Stomach (tissue), 9 donors: Measurements from ENCODE around the gene LMOD2. TPM values are rescaled to one million over a fixed set of nuclear protein-coding genes. Genes with fewer than 3 reads are reported as not detected.
A peak's percentile ranks its signal among the peaks of the same experiment; 100 is the strongest.

ENCODE experiments used
- DNase-seq, 2 donors: peaks; one replicate each; pipeline versions ENCODE4 v3.0.0 to v3.0.0-alpha.2; 2013 to 2019
- H3K27ac ChIP-seq, 5 donors: fragments of 200-600 bp in 4 of 5; sonication (generic) in 4 of 5; one replicate each; pipeline ENCODE4 v1.5.1; 2013 to 2019; ENCODE audit warnings: mild to moderate bottlenecking in 1 of 5, moderate library complexity in 1 of 5
- H3K27me3 ChIP-seq, 3 donors: fragments of 200-600 bp; sonication (generic); one replicate each; pipeline ENCODE4 v1.5.1; 2017 to 2019; ENCODE audit warnings: mixed run types in 1 of 3
- H3K36me3 ChIP-seq, 4 donors: fragments of 200-600 bp; sonication (generic); 1 replicate in 3 of 4; 2 replicates in 1 of 4; pipeline ENCODE4 v1.5.1; 2016 to 2019
- H3K4me1 ChIP-seq, 4 donors: fragments of 200-600 bp; sonication (generic); one replicate each; pipeline ENCODE4 v1.5.1; 2016 to 2019
- H3K4me3 ChIP-seq, 4 donors: fragments of 200-600 bp; sonication (generic) in 3 of 4; one replicate each; pipeline ENCODE4 v1.5.1; 2016 to 2019; ENCODE audit warnings: mild to moderate bottlenecking in 1 of 4
- H3K9me3 ChIP-seq, 4 donors: fragments of 200-600 bp; sonication (generic); one replicate each; pipeline ENCODE4 v1.5.1; 2016 to 2019
- EP300 ChIP-seq: sonication (generic); formaldehyde crosslinking; IDR thresholded peaks from one replicate; pipeline ENCODE4 v1.6.1; 2017; ENCODE audit warnings: antibody characterized with exemption
- POLR2A ChIP-seq, 4 donors: fragments of 450-650 bp; IDR thresholded peaks; one replicate each; pipeline ENCODE4 v1.6.1; 2016; ENCODE audit warnings: antibody characterized with exemption in 4 of 4, control low read depth in 2 of 4, mild to moderate bottlenecking in 1 of 4, moderate library complexity in 1 of 4
- POLR2AphosphoS5 ChIP-seq, 3 donors: sonication (generic); formaldehyde crosslinking; IDR thresholded peaks; one replicate each; pipeline ENCODE4 v1.6.1; 2016; ENCODE audit warnings: antibody characterized with exemption in 3 of 3
- WGBS, 5 donors: extraction: QIAGEN DNeasy Blood & Tissue Kit in 3 of 5; methylation state at CpG; one replicate each; pipeline versions ENCODE4 v1.1.5 to v1.1.7; 2013 to 2018; 5-methylcytosine and 5-hydroxymethylcytosine counted together
- intact Hi-C: fragments of 100-400 bp; cut with DNase I; formaldehyde crosslinking; loops from one replicate; pipeline ENCODE4 v1.15.1; 2023; ENCODE audit warnings: low total_unique reads
- polyA plus RNA-seq, 3 donors: library from polyadenylated mRNA; stranded (reverse); fragments of 200-250 nt; gene quantifications; one replicate each; pipeline ENCODE4 v1.2.3, GENCODE V29; 2013
- total RNA-seq, 5 donors: library from RNA; depleted of rRNA; stranded (reverse); fragments of >200 nt; gene quantifications; one replicate each; pipeline versions ENCODE4 v1.1.0 to v1.2.3, GENCODE V29; 2014 to 2016
- TF ChIP-seq, protein P1 (sequence below), 7 experiments: fragments of 450-650 bp in 4 of 7; fragments of 200-600 bp in 3 of 7; sonication (generic) in 3 of 7; IDR thresholded peaks; one replicate each; pipeline ENCODE4 v1.5.1; 2016 to 2019; ENCODE audit warnings: antibody characterized with exemption in 7 of 7, control low read depth in 2 of 7, mild to moderate bottlenecking in 1 of 7
- donor health status: healthy with polysubstance abuse.
- donor health status: Bipolar disorder and iron deficiency.
- donor health status: healthy.

LMOD2 gene
- total and polyA plus RNA-seq, 8 donors = 0.05 to 0.46 (median 0.12) TPM; not detected in 5

GRCh38 chr7:123673137-123673732, 17.6 kb downstream of the LMOD2 start:
- Histone ChIP-seq H3K36me3 (no peaks in the 10 kb centered on the region), H3K9me3 (no peaks in the 10 kb centered on the region), H3K4me3 (no peak overlapping the region), H3K27me3 (no peaks in the 10 kb centered on the region), H3K4me1 (peaks cover 0 to 21% (median 10%) of the 10 kb centered on the region in 4 donors), H3K27ac (no peak overlapping the region)
- no peak for TF ChIP-seq POLR2A (IDR thresholded peaks at IDR 0.05)
- TF ChIP-seq EP300 = no peak
- TF ChIP-seq, protein P1, sequence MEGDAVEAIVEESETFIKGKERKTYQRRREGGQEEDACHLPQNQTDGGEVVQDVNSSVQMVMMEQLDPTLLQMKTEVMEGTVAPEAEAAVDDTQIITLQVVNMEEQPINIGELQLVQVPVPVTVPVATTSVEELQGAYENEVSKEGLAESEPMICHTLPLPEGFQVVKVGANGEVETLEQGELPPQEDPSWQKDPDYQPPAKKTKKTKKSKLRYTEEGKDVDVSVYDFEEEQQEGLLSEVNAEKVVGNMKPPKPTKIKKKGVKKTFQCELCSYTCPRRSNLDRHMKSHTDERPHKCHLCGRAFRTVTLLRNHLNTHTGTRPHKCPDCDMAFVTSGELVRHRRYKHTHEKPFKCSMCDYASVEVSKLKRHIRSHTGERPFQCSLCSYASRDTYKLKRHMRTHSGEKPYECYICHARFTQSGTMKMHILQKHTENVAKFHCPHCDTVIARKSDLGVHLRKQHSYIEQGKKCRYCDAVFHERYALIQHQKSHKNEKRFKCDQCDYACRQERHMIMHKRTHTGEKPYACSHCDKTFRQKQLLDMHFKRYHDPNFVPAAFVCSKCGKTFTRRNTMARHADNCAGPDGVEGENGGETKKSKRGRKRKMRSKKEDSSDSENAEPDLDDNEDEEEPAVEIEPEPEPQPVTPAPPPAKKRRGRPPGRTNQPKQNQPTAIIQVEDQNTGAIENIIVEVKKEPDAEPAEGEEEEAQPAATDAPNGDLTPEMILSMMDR (IDR thresholded peaks at IDR 0.05) = no peak
- no peak for TF ChIP-seq POLR2AphosphoS5 (IDR thresholded peaks at IDR 0.05)
- DNase-seq = no peak
- WGBS, 5 donors = 90 to 97% (median 93%) methylated on average over 5 of the region's 5 CpGs
- intact Hi-C loops = no loop called here

DNA sequence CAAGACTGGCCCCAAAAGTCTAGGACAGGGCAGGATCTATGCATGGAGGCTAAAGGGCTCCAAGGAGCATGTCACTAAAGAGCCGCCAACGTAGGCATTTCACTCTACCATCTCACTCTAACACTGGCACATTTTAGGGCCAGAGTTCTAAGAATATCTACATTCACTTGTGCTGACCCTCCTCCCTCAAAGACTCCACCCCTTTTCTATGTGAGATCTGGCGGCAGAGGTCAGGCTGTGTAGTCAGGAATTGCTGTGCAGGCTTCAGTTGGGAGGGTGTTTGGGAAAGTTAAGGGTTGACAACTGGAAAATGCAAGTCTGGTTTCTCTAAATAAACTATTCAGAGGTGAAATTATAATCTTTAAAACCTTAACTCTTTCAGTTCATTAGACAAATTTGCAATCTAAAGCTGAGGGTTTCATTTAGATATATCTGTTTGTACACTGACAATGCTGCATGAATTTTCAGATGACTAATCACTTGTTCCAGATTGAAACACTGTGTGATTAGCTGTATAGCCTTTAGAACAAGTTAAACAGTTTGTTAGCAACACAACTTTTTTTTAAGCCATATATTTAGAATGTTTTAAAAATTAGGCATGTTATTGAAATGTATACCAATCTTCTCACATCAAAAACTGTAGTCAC, 18.2 kb downstream of the LMOD2 start:
- Histone ChIP-seq H3K36me3 (no peaks in the 10 kb centered on the region), H3K4me3 (no peak overlapping the region), H3K27me3 (no peaks in the 10 kb centered on the region), H3K9me3 (no peaks in the 10 kb centered on the region), H3K27ac (no peak overlapping the region), H3K4me1 (peaks cover 0 to 21% (median 10%) of the 10 kb centered on the region in 4 donors)
- WGBS, 5 donors = 67 to 80% (median 74%) methylated on average over 3 of the region's 3 CpGs
- intact Hi-C loops = no loop called here
- TF ChIP-seq POLR2AphosphoS5 (IDR thresholded peaks at IDR 0.05) (no peak), POLR2A (IDR thresholded peaks at IDR 0.05) (no peak), EP300 (no peak)
- TF ChIP-seq, protein P1 (IDR thresholded peaks at IDR 0.05) = no peak
- no peak for DNase-seq

DNA sequence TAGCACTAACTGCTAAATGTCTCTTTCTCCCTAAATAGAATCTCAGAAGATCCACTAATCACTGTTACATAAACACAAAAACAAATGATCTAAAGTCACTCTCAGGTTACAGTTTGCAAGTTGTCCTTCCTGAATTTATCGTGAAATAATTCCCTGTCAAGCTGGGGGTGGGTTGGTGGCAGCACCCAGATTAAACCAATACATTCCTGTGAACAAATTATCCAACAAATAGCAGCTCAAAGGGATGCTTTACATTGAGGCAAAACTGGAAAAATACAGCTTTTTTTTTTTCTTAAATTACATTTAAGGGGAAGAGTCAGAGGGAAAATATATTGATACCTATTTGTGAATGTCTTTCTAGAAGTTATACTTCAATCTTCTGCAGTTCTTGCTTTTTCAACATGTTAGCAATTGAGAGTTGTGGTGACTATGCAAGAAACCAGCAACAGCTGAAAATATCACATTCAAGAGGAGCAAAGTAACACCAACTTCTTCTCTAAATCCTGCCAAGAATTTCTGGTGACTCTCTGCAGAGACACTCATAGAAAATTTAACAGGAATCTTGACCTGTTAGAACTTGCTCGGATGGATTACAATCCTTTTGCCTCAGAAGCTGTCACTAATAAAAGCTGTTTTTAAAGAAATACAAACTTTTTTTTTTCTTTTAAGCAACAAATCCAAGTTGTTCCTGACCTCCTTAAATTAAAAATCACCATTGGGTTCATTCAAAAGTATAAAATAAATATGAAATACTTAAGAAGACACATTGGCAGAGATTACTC, 18.9 kb downstream of the LMOD2 start:
- 47 to 58% (median 51%) methylated on average over 2 of the region's 2 CpGs for WGBS, 5 donors
- Histone ChIP-seq H3K27ac (no peak overlapping the region), H3K27me3 (no peaks in the 10 kb centered on the region), H3K4me1 (peaks cover 0 to 21% (median 10%) of the 10 kb centered on the region in 4 donors), H3K4me3 (no peak overlapping the region), H3K9me3 (no peaks in the 10 kb centered on the region), H3K36me3 (peaks cover 0 to 5% (median 0%) of the 10 kb centered on the region in 4 donors)
- intact Hi-C loops = no loop called here
- TF ChIP-seq POLR2A (IDR thresholded peaks at IDR 0.05) (no peak), POLR2AphosphoS5 (IDR thresholded peaks at IDR 0.05) (no peak), EP300 (no peak)
- TF ChIP-seq, protein P1 (IDR thresholded peaks at IDR 0.05) = no peak
- peak in 1 of 2 donors; percentile 16 for DNase-seq

DNA sequence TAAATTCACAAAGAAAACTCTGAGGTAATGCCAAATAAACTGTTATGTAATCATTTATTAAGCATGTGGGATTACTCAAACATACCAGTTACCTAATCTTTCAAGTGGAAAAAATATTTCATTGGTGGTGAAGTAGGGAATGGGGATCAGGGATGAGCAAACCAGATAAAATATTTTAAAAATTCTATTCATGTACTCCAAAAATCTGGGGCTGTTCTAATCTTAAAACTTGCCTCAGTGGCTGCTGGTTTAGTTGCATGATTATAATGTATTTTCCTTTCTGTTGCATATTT, 19.5 kb downstream of the LMOD2 start:
- TF ChIP-seq EP300 = no peak
- TF ChIP-seq POLR2AphosphoS5 (IDR thresholded peaks at IDR 0.05) = no peak
- no peak for TF ChIP-seq POLR2A (IDR thresholded peaks at IDR 0.05)
- TF ChIP-seq, protein P1 (IDR thresholded peaks at IDR 0.05) = no peak
- Histone ChIP-seq H3K9me3 (no peaks in the 10 kb centered on the region), H3K27me3 (no peaks in the 10 kb centered on the region), H3K4me1 (peaks cover 0 to 21% (median 10%) of the 10 kb centered on the region in 4 donors), H3K4me3 (no peak overlapping the region), H3K36me3 (peaks cover 0 to 7% (median 2%) of the 10 kb centered on the region in 4 donors), H3K27ac (no peak overlapping the region)
- intact Hi-C loops = no loop called here
- no peak for DNase-seq
